AG10803 (cell line): ENCODE measurements around the gene LIMA1.

Experiments
- DNase-seq: peaks from one replicate; pipeline ENCODE4 v3.0.0; 2010; ENCODE audit warnings: low read depth
- H3K4me3 ChIP-seq: 2 replicates; pipeline ENCODE4 v1.5.1; 2011; ENCODE audit warnings: mild to moderate bottlenecking, low read length, control low read depth
- CTCF ChIP-seq: conservative IDR thresholded peaks from 2 replicates; pipeline ENCODE4 v1.5.1; 2011; ENCODE audit warnings: mild to moderate bottlenecking, low read length, control low read depth, inconsistent platforms

LIMA1 gene

GRCh38 chr12:50129290-50129689 is 154.0 kb downstream of the LIMA1 start:
- H3K4me3 ChIP-seq = no peak overlapping the region
- TF ChIP-seq CTCF = no peak

GRCh38 chr12:50127546-50127945 is 155.8 kb downstream of the LIMA1 start:
- no peak for TF ChIP-seq CTCF
- no peak for DNase-seq

More at GRCh38 chr12:50129290-50129689, 154.0 kb downstream of the LIMA1 start:
- DNase-seq = no peak

More at GRCh38 chr12:50127546-50127945, 155.8 kb downstream of the LIMA1 start:
- H3K4me3 ChIP-seq = no peak overlapping the region
